Measurements from ENCODE around the gene FABP6. TPM values are rescaled to one million over a fixed set of nuclear protein-coding genes. Genes with fewer than 3 reads are reported as not detected.

The FABP6 gene
- total and polyA plus RNA-seq, 4 donors, result not detected

DNA sequence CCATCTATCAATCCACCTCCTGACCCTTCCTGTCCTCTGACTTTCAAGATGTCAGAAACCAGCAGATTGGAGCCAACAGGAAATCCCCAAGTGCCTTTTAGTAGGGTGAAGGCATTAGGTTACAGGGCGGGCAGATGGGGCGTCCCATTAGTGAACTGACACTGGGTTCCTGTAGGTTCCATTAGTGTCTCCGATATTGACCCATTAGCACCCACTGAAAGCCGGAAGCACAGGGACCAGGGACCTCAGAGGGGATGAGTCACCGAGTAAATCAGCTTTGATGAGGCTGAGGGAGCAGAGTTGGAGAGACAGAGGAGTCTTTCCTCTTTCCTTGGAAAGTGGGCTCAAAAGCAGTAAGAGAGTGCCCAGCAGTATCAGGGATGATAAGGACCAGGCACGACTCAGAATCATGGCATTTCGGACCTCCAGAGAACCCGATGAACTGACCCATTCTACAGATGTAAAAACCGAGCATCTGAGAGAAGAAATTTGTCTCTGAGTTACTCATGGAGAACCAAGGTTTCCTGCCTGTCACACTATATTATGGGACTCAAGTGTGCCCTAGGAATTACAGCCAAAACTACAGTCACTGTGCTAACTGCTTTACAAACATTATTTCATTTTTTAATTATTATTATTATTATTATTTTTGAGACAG, 47.2 kb upstream of the FABP6 start:
- Histone ChIP-seq H3K27me3 (ENCODE audit: control insufficient read depth in 4 of 4, insufficient read depth in 4 of 4, low read length in 3 of 4) (no peaks in the 10 kb centered on the region), H3K36me3 (ENCODE audit: control insufficient read depth in 4 of 4, insufficient read depth in 3 of 4, low read depth in 1 of 4, low read length in 3 of 4) (no peaks in the 10 kb centered on the region), H3K4me3 (ENCODE audit: low read depth in 1 of 3, low read length in 3 of 3) (no peak overlapping the region), H3K9me3 (ENCODE audit: control insufficient read depth in 4 of 4, low read length in 3 of 4) (no peaks in the 10 kb centered on the region), H3K27ac (ENCODE audit: low read depth in 1 of 2, low read length in 2 of 2) (no peak overlapping the region), H3K4me1 (ENCODE audit: control insufficient read depth in 4 of 4, insufficient read depth in 4 of 4, low read length in 3 of 4) (no peaks in the 10 kb centered on the region), H3K9ac (ENCODE audit: low read depth in 1 of 2, low read length in 2 of 2) (no peak overlapping the region)
- 81% methylated on average over 9 of the region's 9 CpGs for WGBS
- DNase-seq (ENCODE audit: low spot score), result no peak
- TF ChIP-seq TAF1 (conservative IDR thresholded peaks at IDR 0.05), result no peak
- TF ChIP-seq FOXA2 (IDR thresholded peaks at IDR 0.05), result no peak
- no peak for TF ChIP-seq NR2F2 (IDR thresholded peaks at IDR 0.05)
- TF ChIP-seq, protein P1, sequence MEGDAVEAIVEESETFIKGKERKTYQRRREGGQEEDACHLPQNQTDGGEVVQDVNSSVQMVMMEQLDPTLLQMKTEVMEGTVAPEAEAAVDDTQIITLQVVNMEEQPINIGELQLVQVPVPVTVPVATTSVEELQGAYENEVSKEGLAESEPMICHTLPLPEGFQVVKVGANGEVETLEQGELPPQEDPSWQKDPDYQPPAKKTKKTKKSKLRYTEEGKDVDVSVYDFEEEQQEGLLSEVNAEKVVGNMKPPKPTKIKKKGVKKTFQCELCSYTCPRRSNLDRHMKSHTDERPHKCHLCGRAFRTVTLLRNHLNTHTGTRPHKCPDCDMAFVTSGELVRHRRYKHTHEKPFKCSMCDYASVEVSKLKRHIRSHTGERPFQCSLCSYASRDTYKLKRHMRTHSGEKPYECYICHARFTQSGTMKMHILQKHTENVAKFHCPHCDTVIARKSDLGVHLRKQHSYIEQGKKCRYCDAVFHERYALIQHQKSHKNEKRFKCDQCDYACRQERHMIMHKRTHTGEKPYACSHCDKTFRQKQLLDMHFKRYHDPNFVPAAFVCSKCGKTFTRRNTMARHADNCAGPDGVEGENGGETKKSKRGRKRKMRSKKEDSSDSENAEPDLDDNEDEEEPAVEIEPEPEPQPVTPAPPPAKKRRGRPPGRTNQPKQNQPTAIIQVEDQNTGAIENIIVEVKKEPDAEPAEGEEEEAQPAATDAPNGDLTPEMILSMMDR (IDR thresholded peaks at IDR 0.05; ENCODE audit: low read depth, low read length, missing input control), result no peak

DNA sequence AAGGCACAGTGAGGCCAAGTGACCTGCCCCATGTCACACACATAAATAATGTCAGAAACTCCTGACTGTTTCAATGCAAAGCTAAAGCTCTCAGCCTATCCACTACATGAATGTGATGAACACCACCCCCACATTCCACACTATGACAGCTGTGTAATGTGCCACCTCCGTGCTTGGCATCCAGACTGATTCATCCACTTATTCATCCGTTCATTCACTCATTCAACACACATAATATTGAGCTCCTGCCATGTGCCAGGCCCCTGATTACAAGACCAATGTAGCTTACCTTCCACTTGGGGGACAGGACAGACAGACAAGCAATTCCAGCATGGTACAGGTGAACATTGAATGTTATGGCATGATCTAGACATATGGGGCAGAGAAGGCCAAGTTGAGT, 46.2 kb upstream of the FABP6 start:
- DNase-seq (ENCODE audit: low spot score), result no peak
- Histone ChIP-seq H3K4me3 (ENCODE audit: low read depth in 1 of 3, low read length in 3 of 3) (no peak overlapping the region), H3K36me3 (ENCODE audit: control insufficient read depth in 4 of 4, insufficient read depth in 3 of 4, low read depth in 1 of 4, low read length in 3 of 4) (no peaks in the 10 kb centered on the region), H3K9me3 (ENCODE audit: control insufficient read depth in 4 of 4, low read length in 3 of 4) (no peaks in the 10 kb centered on the region), H3K9ac (ENCODE audit: low read depth in 1 of 2, low read length in 2 of 2) (no peak overlapping the region), H3K27me3 (ENCODE audit: control insufficient read depth in 4 of 4, insufficient read depth in 4 of 4, low read length in 3 of 4) (no peaks in the 10 kb centered on the region), H3K4me1 (ENCODE audit: control insufficient read depth in 4 of 4, insufficient read depth in 4 of 4, low read length in 3 of 4) (peaks cover 0 to 2% (median 0%) of the 10 kb centered on the region in 4 donors), H3K27ac (ENCODE audit: low read depth in 1 of 2, low read length in 2 of 2) (no peak overlapping the region)
- no peak for TF ChIP-seq NR2F2 (IDR thresholded peaks at IDR 0.05)
- no peak for TF ChIP-seq FOXA2 (IDR thresholded peaks at IDR 0.05)
- no peak for TF ChIP-seq RAD21 (IDR thresholded peaks at IDR 0.05)
- TF ChIP-seq, protein P2, sequence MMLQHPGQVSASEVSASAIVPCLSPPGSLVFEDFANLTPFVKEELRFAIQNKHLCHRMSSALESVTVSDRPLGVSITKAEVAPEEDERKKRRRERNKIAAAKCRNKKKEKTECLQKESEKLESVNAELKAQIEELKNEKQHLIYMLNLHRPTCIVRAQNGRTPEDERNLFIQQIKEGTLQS (IDR thresholded peaks at IDR 0.05), result no peak
- 82% methylated on average over 2 of the region's 2 CpGs for WGBS

DNA sequence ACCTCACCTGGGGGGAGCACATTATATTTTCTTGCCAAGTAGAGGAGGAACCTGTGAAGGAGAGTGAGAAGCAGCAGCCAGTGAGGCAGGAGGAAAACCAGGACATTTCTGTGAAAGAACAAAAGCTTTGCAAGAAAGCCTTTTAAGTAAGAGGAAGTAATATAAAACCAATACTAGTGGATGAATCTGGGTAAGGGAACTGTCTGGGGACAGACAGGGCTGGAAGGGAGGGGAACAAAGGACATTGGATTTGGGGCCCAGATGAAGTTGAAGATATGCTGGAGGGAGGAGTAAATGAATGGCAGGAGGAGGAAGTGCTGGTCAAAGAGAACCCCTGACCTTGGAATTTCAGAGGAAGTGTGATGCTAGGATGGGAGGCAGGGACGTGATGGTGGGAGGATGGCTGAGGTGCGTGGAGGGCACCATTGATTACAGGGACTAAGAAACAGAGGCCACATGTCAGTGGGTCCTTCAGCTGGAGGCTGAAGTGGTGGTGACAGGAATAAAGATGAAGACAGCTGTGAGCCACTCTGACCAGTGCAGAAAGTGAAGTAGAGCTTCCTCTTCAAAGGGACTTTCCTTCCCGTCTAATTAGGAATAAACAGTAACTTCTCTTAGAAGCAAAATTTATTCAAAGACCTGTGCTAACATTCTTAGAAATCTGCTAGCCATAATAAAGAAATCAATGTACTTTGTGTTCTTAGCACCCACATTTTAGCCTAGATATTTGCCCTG, 43.5 kb upstream of the FABP6 start:
- Histone ChIP-seq H3K4me3 (ENCODE audit: low read depth in 1 of 3, low read length in 3 of 3) (no peak overlapping the region), H3K9ac (ENCODE audit: low read depth in 1 of 2, low read length in 2 of 2) (no peak overlapping the region), H3K4me1 (ENCODE audit: control insufficient read depth in 4 of 4, insufficient read depth in 4 of 4, low read length in 3 of 4) (peaks cover 0 to 6% (median 0%) of the 10 kb centered on the region in 4 donors), H3K9me3 (ENCODE audit: control insufficient read depth in 4 of 4, low read length in 3 of 4) (no peaks in the 10 kb centered on the region), H3K36me3 (ENCODE audit: control insufficient read depth in 4 of 4, insufficient read depth in 3 of 4, low read depth in 1 of 4, low read length in 3 of 4) (no peaks in the 10 kb centered on the region), H3K27me3 (ENCODE audit: control insufficient read depth in 4 of 4, insufficient read depth in 4 of 4, low read length in 3 of 4) (no peaks in the 10 kb centered on the region), H3K27ac (ENCODE audit: low read depth in 1 of 2, low read length in 2 of 2) (no peak overlapping the region)
- TF ChIP-seq FOXA2 (IDR thresholded peaks at IDR 0.05) (no peak), HNF4G (IDR thresholded peaks at IDR 0.05) (no peak)
- TF ChIP-seq, protein P3, sequence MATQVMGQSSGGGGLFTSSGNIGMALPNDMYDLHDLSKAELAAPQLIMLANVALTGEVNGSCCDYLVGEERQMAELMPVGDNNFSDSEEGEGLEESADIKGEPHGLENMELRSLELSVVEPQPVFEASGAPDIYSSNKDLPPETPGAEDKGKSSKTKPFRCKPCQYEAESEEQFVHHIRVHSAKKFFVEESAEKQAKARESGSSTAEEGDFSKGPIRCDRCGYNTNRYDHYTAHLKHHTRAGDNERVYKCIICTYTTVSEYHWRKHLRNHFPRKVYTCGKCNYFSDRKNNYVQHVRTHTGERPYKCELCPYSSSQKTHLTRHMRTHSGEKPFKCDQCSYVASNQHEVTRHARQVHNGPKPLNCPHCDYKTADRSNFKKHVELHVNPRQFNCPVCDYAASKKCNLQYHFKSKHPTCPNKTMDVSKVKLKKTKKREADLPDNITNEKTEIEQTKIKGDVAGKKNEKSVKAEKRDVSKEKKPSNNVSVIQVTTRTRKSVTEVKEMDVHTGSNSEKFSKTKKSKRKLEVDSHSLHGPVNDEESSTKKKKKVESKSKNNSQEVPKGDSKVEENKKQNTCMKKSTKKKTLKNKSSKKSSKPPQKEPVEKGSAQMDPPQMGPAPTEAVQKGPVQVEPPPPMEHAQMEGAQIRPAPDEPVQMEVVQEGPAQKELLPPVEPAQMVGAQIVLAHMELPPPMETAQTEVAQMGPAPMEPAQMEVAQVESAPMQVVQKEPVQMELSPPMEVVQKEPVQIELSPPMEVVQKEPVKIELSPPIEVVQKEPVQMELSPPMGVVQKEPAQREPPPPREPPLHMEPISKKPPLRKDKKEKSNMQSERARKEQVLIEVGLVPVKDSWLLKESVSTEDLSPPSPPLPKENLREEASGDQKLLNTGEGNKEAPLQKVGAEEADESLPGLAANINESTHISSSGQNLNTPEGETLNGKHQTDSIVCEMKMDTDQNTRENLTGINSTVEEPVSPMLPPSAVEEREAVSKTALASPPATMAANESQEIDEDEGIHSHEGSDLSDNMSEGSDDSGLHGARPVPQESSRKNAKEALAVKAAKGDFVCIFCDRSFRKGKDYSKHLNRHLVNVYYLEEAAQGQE (IDR thresholded peaks at IDR 0.05), result no peak
- 43% methylated on average over 3 of the region's 3 CpGs for WGBS
- no peak for DNase-seq (ENCODE audit: low spot score)
